GM23338 (cell line): ENCODE results near the gene GRM8. TPM values are rescaled to one million over a fixed set of nuclear protein-coding genes. Genes with fewer than 3 reads are reported as not detected.
"Not testable (repeated sequence)": the region's sequence is repeated elsewhere in the genome, so short reads cannot be mapped to it uniquely, and the experiment has no call there.

Experiments
- ATAC-seq: fragments of 200-7000 bp; cut with Tn5 transposase; 3 replicates; pipeline ENCODE4 v1.9.1; 2020
- DNase-seq: peaks from one replicate; pipeline ENCODE4 v3.0.0-alpha.2; 2015; ENCODE audit warnings: low spot score
- H2AFZ ChIP-seq: fragments of 200-600 bp; sonication (generic); 2 replicates; pipeline ENCODE4 v1.8.0; 2016; ENCODE audit warnings: antibody characterized with exemption, mild to moderate bottlenecking, moderate library complexity
- H3F3A ChIP-seq: fragments of 200-600 bp; sonication (generic); replicated peaks from 2 replicates; pipeline ENCODE4 v1.8.0; 2017; ENCODE audit warnings: antibody characterized with exemption, mixed run types, low read depth
- H3K27ac ChIP-seq: fragments of 200-600 bp; sonication (generic); 2 replicates; pipeline ENCODE4 v1.6.1; 2016; ENCODE audit warnings: low read depth
- H3K27me3 ChIP-seq: fragments of 200-600 bp; sonication (generic); 2 replicates; pipeline ENCODE4 v1.8.0; 2016; ENCODE audit warnings: mild to moderate bottlenecking, mixed run types, moderate library complexity; ENCODE audit not compliant: insufficient read depth
- H3K36me3 ChIP-seq: fragments of 200-600 bp; sonication (generic); 2 replicates; pipeline ENCODE4 v1.8.0; 2016; ENCODE audit warnings: mild to moderate bottlenecking; ENCODE audit not compliant: insufficient read depth
- H3K4me1 ChIP-seq: fragments of 200-600 bp; sonication (generic); 2 replicates; pipeline ENCODE4 v1.8.0; 2016; ENCODE audit warnings: mild to moderate bottlenecking, moderate library complexity; ENCODE audit not compliant: insufficient read depth
- H3K4me2 ChIP-seq: fragments of 200-600 bp; sonication (generic); 2 replicates; pipeline ENCODE4 v1.7.1; 2017; ENCODE audit warnings: mixed run types
- H3K4me3 ChIP-seq: fragments of 200-600 bp; sonication (generic); 2 replicates; pipeline ENCODE4 v1.6.1; 2016; ENCODE audit warnings: mixed run types
- H3K79me2 ChIP-seq: fragments of 200-600 bp; sonication (generic); replicated peaks from 2 replicates; pipeline ENCODE4 v1.8.0; 2017; ENCODE audit warnings: mild to moderate bottlenecking; ENCODE audit not compliant: insufficient read depth
- H3K9me2 ChIP-seq: fragments of 200-600 bp; sonication (generic); 2 replicates; pipeline ENCODE4 v1.8.0; 2017; ENCODE audit not compliant: insufficient read depth
- H4K20me1 ChIP-seq: fragments of 200-600 bp; sonication (generic); replicated peaks from 2 replicates; pipeline ENCODE4 v1.8.0; 2017; ENCODE audit warnings: mild to moderate bottlenecking; ENCODE audit not compliant: insufficient read depth
- H3K27ac Mint-ChIP-seq: 2 replicates; pipeline ENCODE4 v1.8.0; 2020; ENCODE audit warnings: inconsistent platforms, mild to moderate bottlenecking, moderate library complexity, mixed read lengths
- H3K27me3 Mint-ChIP-seq: 3 replicates; pipeline ENCODE4 v1.8.0; 2022; ENCODE audit warnings: low read depth, mild to moderate bottlenecking, moderate library complexity, mixed read lengths, inconsistent platforms; ENCODE audit not compliant: insufficient read depth, poor library complexity
- H3K36me3 Mint-ChIP-seq: 3 replicates; pipeline ENCODE4 v1.8.0; 2021; ENCODE audit warnings: low read depth, mild to moderate bottlenecking, inconsistent platforms, moderate library complexity, mixed read lengths
- H3K4me1 Mint-ChIP-seq: 3 replicates; pipeline ENCODE4 v1.8.0; 2020; ENCODE audit warnings: mild to moderate bottlenecking, inconsistent platforms, mixed read lengths
- H3K4me3 Mint-ChIP-seq: 3 replicates; pipeline ENCODE4 v1.8.0; 2021; ENCODE audit warnings: moderate library complexity, mild to moderate bottlenecking, inconsistent platforms, mixed read lengths
- H3K9me3 Mint-ChIP-seq: 3 replicates; pipeline ENCODE4 v1.8.0; 2020; ENCODE audit warnings: moderate library complexity, mild to moderate bottlenecking, inconsistent platforms, mixed read lengths
- CTCF ChIP-seq, 2 experiments: fragments of 200-600 bp in 1 of 2; sonication (generic) in 1 of 2; conservative IDR thresholded peaks; 2 replicates each; pipeline versions ENCODE4 v1.5.1 to v1.6.1; 2016 to 2017; ENCODE audit warnings: antibody characterized with exemption in 2 of 2, low read depth in 2 of 2, mild to moderate bottlenecking in 2 of 2, moderate library complexity in 1 of 2
- STAT1 ChIP-seq: IDR thresholded peaks from one replicate; pipeline ENCODE4 v1.6.1; 2016; ENCODE audit warnings: antibody characterized with exemption; ENCODE audit not compliant: unreplicated experiment
- polyA plus RNA-seq: library from polyadenylated mRNA; unstranded; fragments of >200 nt; fragmentation: Nextera tagmentation; extraction: Ambion mirVana; gene quantifications from 2 replicates; pipeline ENCODE4 v1.2.1, GENCODE V29; 2016
- total RNA-seq: library from RNA; depleted of rRNA; stranded (reverse); fragments of >200 nt; shearing (Covaris generic); gene quantifications from 2 replicates; pipeline ENCODE4 v1.2.3, GENCODE V29; 2014
- TF ChIP-seq, protein P1 (sequence below): fragments of 250-450 bp; sonication (Bioruptor Pico); IDR thresholded peaks from 2 replicates; pipeline ENCODE4 v1.5.0; 2020; ENCODE audit warnings: mild to moderate bottlenecking, moderate library complexity

The GRM8 gene
- total and polyA plus RNA-seq, 2 experiments from 2014 or later: 1.9 to 6.6 TPM

GRCh38 chr7:126881315-126881714 lies 371.4 kb downstream of the GRM8 start (continued):
- TF ChIP-seq, protein P1, sequence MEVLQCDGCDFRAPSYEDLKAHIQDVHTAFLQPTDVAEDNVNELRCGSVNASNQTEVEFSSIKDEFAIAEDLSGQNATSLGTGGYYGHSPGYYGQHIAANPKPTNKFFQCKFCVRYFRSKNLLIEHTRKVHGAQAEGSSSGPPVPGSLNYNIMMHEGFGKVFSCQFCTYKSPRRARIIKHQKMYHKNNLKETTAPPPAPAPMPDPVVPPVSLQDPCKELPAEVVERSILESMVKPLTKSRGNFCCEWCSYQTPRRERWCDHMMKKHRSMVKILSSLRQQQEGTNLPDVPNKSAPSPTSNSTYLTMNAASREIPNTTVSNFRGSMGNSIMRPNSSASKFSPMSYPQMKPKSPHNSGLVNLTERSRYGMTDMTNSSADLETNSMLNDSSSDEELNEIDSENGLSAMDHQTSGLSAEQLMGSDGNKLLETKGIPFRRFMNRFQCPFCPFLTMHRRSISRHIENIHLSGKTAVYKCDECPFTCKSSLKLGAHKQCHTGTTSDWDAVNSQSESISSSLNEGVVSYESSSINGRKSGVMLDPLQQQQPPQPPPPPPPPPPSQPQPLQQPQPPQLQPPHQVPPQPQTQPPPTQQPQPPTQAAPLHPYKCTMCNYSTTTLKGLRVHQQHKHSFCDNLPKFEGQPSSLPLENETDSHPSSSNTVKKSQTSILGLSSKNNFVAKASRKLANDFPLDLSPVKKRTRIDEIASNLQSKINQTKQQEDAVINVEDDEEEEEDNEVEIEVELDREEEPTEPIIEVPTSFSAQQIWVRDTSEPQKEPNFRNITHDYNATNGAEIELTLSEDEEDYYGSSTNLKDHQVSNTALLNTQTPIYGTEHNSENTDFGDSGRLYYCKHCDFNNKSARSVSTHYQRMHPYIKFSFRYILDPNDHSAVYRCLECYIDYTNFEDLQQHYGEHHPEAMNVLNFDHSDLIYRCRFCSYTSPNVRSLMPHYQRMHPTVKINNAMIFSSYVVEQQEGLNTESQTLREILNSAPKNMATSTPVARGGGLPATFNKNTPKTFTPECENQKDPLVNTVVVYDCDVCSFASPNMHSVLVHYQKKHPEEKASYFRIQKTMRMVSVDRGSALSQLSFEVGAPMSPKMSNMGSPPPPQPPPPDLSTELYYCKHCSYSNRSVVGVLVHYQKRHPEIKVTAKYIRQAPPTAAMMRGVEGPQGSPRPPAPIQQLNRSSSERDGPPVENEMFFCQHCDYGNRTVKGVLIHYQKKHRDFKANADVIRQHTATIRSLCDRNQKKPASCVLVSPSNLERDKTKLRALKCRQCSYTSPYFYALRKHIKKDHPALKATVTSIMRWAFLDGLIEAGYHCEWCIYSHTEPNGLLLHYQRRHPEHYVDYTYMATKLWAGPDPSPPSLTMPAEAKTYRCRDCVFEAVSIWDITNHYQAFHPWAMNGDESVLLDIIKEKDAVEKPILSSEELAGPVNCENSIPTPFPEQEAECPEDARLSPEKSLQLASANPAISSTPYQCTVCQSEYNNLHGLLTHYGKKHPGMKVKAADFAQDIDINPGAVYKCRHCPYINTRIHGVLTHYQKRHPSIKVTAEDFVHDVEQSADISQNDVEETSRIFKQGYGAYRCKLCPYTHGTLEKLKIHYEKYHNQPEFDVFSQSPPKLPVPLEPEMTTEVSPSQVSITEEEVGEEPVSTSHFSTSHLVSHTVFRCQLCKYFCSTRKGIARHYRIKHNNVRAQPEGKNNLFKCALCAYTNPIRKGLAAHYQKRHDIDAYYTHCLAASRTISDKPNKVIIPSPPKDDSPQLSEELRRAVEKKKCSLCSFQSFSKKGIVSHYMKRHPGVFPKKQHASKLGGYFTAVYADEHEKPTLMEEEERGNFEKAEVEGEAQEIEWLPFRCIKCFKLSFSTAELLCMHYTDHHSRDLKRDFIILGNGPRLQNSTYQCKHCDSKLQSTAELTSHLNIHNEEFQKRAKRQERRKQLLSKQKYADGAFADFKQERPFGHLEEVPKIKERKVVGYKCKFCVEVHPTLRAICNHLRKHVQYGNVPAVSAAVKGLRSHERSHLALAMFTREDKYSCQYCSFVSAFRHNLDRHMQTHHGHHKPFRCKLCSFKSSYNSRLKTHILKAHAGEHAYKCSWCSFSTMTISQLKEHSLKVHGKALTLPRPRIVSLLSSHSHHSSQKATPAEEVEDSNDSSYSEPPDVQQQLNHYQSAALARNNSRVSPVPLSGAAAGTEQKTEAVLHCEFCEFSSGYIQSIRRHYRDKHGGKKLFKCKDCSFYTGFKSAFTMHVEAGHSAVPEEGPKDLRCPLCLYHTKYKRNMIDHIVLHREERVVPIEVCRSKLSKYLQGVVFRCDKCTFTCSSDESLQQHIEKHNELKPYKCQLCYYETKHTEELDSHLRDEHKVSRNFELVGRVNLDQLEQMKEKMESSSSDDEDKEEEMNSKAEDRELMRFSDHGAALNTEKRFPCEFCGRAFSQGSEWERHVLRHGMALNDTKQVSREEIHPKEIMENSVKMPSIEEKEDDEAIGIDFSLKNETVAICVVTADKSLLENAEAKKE: no peak
- TF ChIP-seq CTCF (conservative IDR thresholded peaks at IDR 0.05; ENCODE audit: low read depth in 2 of 2) (no peak), STAT1 (no peak)

GRCh38 chr7:126876536-126876935 lies 376.2 kb downstream of the GRM8 start:
- not testable (repeated sequence) for H3K9me2 ChIP-seq, H3K9me3 Mint-ChIP-seq, H2AFZ ChIP-seq, H3K36me3 ChIP-seq, ATAC-seq, H3K4me1 Mint-ChIP-seq, H3K4me3 Mint-ChIP-seq, H3K27ac Mint-ChIP-seq, DNase-seq, H3K79me2 ChIP-seq, H3K27ac ChIP-seq, H3K4me2 ChIP-seq, H3K27me3 Mint-ChIP-seq, H4K20me1 ChIP-seq, H3K4me1 ChIP-seq, H3F3A ChIP-seq, H3K36me3 Mint-ChIP-seq, H3K27me3 ChIP-seq, H3K4me3 ChIP-seq
